ENCODE measurements around the gene NMNAT2.

Gene NMNAT2

DNA sequence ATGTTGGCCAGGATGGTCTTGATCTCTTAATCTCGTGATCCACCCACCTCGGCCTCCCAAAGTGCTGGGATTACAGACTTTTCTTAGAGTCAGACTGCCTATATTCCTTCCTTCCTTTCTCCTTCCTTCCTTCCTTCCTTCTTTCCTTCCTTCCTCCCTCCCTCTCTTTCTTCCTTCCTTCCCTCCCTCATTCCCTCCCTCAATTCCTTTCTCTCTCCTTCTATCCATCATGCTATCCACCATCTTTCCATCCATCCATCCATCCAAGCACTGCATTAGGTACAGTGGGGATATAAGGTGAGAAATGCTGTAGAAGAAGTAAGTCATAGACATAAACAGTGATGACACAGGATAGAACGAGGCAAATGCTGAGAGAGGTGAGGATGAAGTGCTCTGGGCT is 218.9 kb downstream of the NMNAT2 start:
- Histone ChIP-seq H3K27ac (no peak overlapping the region), H3K4me3 (no peak overlapping the region)
- TF ChIP-seq, protein P1, sequence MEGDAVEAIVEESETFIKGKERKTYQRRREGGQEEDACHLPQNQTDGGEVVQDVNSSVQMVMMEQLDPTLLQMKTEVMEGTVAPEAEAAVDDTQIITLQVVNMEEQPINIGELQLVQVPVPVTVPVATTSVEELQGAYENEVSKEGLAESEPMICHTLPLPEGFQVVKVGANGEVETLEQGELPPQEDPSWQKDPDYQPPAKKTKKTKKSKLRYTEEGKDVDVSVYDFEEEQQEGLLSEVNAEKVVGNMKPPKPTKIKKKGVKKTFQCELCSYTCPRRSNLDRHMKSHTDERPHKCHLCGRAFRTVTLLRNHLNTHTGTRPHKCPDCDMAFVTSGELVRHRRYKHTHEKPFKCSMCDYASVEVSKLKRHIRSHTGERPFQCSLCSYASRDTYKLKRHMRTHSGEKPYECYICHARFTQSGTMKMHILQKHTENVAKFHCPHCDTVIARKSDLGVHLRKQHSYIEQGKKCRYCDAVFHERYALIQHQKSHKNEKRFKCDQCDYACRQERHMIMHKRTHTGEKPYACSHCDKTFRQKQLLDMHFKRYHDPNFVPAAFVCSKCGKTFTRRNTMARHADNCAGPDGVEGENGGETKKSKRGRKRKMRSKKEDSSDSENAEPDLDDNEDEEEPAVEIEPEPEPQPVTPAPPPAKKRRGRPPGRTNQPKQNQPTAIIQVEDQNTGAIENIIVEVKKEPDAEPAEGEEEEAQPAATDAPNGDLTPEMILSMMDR (IDR thresholded peaks at IDR 0.05) = no peak
- no peak for DNase-seq (ENCODE audit: low spot score)

DNA sequence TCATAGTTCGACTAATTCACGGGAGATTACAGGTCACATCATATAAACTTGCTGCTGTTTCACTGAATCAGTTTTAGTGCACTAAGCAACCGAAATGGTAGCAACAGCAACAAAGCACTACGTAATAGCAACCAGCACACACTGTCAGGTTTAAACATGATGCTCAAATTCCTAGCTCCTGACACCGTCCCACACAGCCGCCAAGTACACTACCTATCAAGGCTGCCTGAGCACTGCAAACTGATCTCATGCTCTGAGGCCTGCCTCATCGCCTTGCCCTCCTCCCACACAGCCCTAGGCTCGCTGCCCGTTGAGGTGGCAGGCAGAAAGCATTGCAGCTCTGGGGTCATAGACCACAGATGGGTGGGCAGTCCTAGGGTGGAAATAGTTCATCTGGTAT is 219.7 kb downstream of the NMNAT2 start:
- no peak for DNase-seq (ENCODE audit: low spot score)
- Histone ChIP-seq H3K27ac (no peak overlapping the region), H3K4me3 (no peak overlapping the region)
- TF ChIP-seq, protein P1 (IDR thresholded peaks at IDR 0.05) = no peak
